HepG2 (cell line): ENCODE measurements around the gene VASN. TPM values are rescaled to one million over a fixed set of nuclear protein-coding genes. Genes with fewer than 3 reads are reported as not detected.

Experiments used
- ATAC-seq: fragments of 200-7000 bp; cut with Tn5 transposase; 3 replicates; pipeline ENCODE4 v1.9.1; 2020; ENCODE audit warnings: mild to moderate bottlenecking, moderate library complexity
- BruUV-seq: library from RNA; stranded (reverse); fragments of 400-500 nt; replicated peaks from 2 replicates; lab custom pipeline; 2021; lab: Mats Ljungman, UMichigan
- CTCF ChIA-PET: fragments of 300-600 bp; formaldehyde crosslinking; extraction: SDS; loops from one replicate; lab custom pipeline; 2021; ENCODE audit warnings: low total read pairs, inconsistent platforms, low intra/inter-chr PET ratio; lab: Yijun Ruan, JAX
- POLR2A ChIA-PET: fragments of 350-600 bp; sonication (Branson Sonifier 250); formaldehyde crosslinking; loops from one replicate; lab custom pipeline; 2020; ENCODE audit warnings: antibody characterized with exemption, inconsistent platforms; lab: Yijun Ruan, JAX
- DNase-seq: peaks from one replicate; pipeline ENCODE4 v3.0.0-alpha.2; 2015; ENCODE audit warnings: low spot score
- FAIRE-seq: peaks from 3 replicates; lab custom pipeline; 2011; peaks lifted over from hg19 to GRCh38; lab: Jason Lieb, UNC
- H2AFZ ChIP-seq: one replicate; pipeline ENCODE4 v1.6.1; 2011; ENCODE audit warnings: low read length, inconsistent platforms
- H3K27ac ChIP-seq: fragments of 300-600 bp; 3 replicates; pipeline ENCODE4 v1.8.0; 2011; ENCODE audit warnings: mixed run types, mild to moderate bottlenecking, mixed read lengths, low read length, inconsistent platforms; ENCODE audit not compliant: insufficient read depth; ENCODE audit errors: extremely low read length
- H3K27me3 ChIP-seq, 2 experiments: fragments of 200-600 bp in 1 of 2; 2 replicates in 1 of 2; 3 replicates in 1 of 2; pipeline versions ENCODE4 v1.6.0 to v1.8.0; 2011; ENCODE audit warnings: low read length in 2 of 2, mild to moderate bottlenecking in 2 of 2, moderate library complexity in 2 of 2, inconsistent platforms in 1 of 2; ENCODE audit not compliant: insufficient read depth in 2 of 2, control insufficient read depth in 1 of 2
- H3K36me3 ChIP-seq, 2 experiments: fragments of 200-600 bp in 1 of 2; replicated peaks in 1 of 2; 2 replicates in 1 of 2; 3 replicates in 1 of 2; pipeline versions ENCODE4 v1.5.1 to v1.8.0; 2011; ENCODE audit warnings: low read length in 2 of 2, inconsistent platforms in 1 of 2; ENCODE audit not compliant: insufficient read depth in 2 of 2, control insufficient read depth in 1 of 2
- H3K4me1 ChIP-seq: 2 replicates; pipeline ENCODE4 v1.5.1; 2012; ENCODE audit warnings: low read length, inconsistent platforms; ENCODE audit not compliant: insufficient read depth
- H3K4me2 ChIP-seq: 2 replicates; pipeline ENCODE4 v1.6.0; 2011; ENCODE audit warnings: low read depth, low read length, inconsistent platforms
- H3K4me3 ChIP-seq, 3 experiments: fragments of 200-600 bp in 1 of 3; sonication (generic), shearing (Covaris generic) in 1 of 3; replicated peaks in 1 of 3; 2 replicates each; pipeline ENCODE4 v1.5.1; 2011 to 2016; ENCODE audit warnings: low read length in 3 of 3, inconsistent platforms in 2 of 3, low read depth in 2 of 3, mild to moderate bottlenecking in 2 of 3, control low read depth in 1 of 3, mixed read lengths in 1 of 3; ENCODE audit not compliant: insufficient read depth in 1 of 3
- H3K79me2 ChIP-seq: one replicate; pipeline ENCODE4 v1.6.1; 2011; ENCODE audit warnings: low read length, inconsistent platforms; ENCODE audit not compliant: insufficient read depth
- H3K9ac ChIP-seq: 2 replicates; pipeline ENCODE4 v1.6.0; 2011; ENCODE audit warnings: mild to moderate bottlenecking, low read depth, low read length, inconsistent platforms; ENCODE audit not compliant: insufficient read depth
- H3K9me3 ChIP-seq: 2 replicates; pipeline ENCODE4 v1.5.1; 2012; ENCODE audit warnings: mild to moderate bottlenecking, low read length
- H4K20me1 ChIP-seq: 2 replicates; pipeline ENCODE4 v1.6.0; 2011; ENCODE audit warnings: inconsistent platforms, mild to moderate bottlenecking, low read length, moderate library complexity; ENCODE audit not compliant: insufficient read depth
- BCL6 ChIP-seq: IDR thresholded peaks from 2 replicates; pipeline ENCODE4 v1.6.1; 2016; ENCODE audit warnings: missing genetic modification reagents, missing compliant biosample characterization
- HOXD1 ChIP-seq: sonication (generic); formaldehyde crosslinking; IDR thresholded peaks from 2 replicates; pipeline ENCODE4 v1.5.0; 2020; ENCODE audit warnings: missing genetic modification reagents
- MXD4 ChIP-seq: IDR thresholded peaks from 2 replicates; pipeline ENCODE4 v1.6.1; 2016; ENCODE audit warnings: mild to moderate bottlenecking, missing biosample characterization, missing genetic modification reagents
- NFRKB ChIP-seq: fragments of 450-650 bp; IDR thresholded peaks from 2 replicates; pipeline ENCODE4 v1.6.1; 2017
- NR1H2 ChIP-seq: sonication (generic); formaldehyde crosslinking; IDR thresholded peaks from 2 replicates; pipeline ENCODE4 v1.8.1; 2022; ENCODE audit warnings: low read depth, missing genetic modification reagents, borderline replicate concordance
- NR2F6 ChIP-seq, 2 experiments: IDR thresholded peaks; 2 replicates each; pipeline ENCODE4 v1.6.1; 2016; ENCODE audit warnings: antibody characterized with exemption in 1 of 2, mild to moderate bottlenecking in 1 of 2
- PAF1 ChIP-seq: IDR thresholded peaks from 2 replicates; pipeline ENCODE4 v1.6.1; 2016; ENCODE audit warnings: missing genetic modification reagents, missing compliant biosample characterization
- PAWR ChIP-seq: sonication (generic); formaldehyde crosslinking; IDR thresholded peaks from 2 replicates; pipeline ENCODE4 v1.4.0; 2020; ENCODE audit warnings: missing genetic modification reagents, mild to moderate bottlenecking, borderline replicate concordance
- SMAD1 ChIP-seq: sonication (generic); formaldehyde crosslinking; IDR thresholded peaks from 2 replicates; pipeline ENCODE4 v1.4.0; 2020; ENCODE audit warnings: missing genetic modification reagents, low read depth, mild to moderate bottlenecking, borderline replicate concordance
- TAF1 ChIP-seq: sonication (generic); formaldehyde crosslinking; IDR thresholded peaks from 2 replicates; pipeline ENCODE4 v1.4.0; 2020; ENCODE audit warnings: missing genetic modification reagents
- ZNF256 ChIP-seq: sonication (generic); formaldehyde crosslinking; conservative IDR thresholded peaks from 2 replicates; pipeline ENCODE4 v1.4.0; 2020; ENCODE audit warnings: missing genetic modification reagents
- ZNF350 ChIP-seq: sonication (generic); formaldehyde crosslinking; IDR thresholded peaks from 2 replicates; pipeline ENCODE4 v1.4.0; 2020; ENCODE audit warnings: mild to moderate bottlenecking, low read depth, missing genetic modification reagents, borderline replicate concordance
- ZNF546 ChIP-seq: sonication (generic); formaldehyde crosslinking; conservative IDR thresholded peaks from 2 replicates; pipeline ENCODE4 v1.8.1; 2023; ENCODE audit warnings: mild to moderate bottlenecking, missing genetic modification reagents
- ZNF747 ChIP-seq: sonication (generic); formaldehyde crosslinking; IDR thresholded peaks from 2 replicates; pipeline ENCODE4 v1.8.1; 2023; ENCODE audit warnings: missing genetic modification reagents, mild to moderate bottlenecking, borderline replicate concordance
- ZSCAN30 ChIP-seq: sonication (generic); formaldehyde crosslinking; IDR thresholded peaks from 2 replicates; pipeline ENCODE4 v1.5.0; 2020; ENCODE audit warnings: mild to moderate bottlenecking, missing genetic modification reagents
- WGBS: methylation state at CpG from one replicate; pipeline ENCODE4 v1.1.6; 2017; ENCODE audit warnings: low lambda C conversion rate; 5-methylcytosine and 5-hydroxymethylcytosine counted together
- in situ Hi-C: cut with HindIII; loops from 2 replicates; pipeline ENCODE4 v1.10.0; 2017; ENCODE audit warnings: low pct_unique_long_range_greater_than_20kb; ENCODE audit not compliant: extremely low pct_ligation_motif_present
- intact Hi-C: fragments of 100-400 bp; cut with micrococcal nuclease; formaldehyde crosslinking; loops from one replicate; pipeline ENCODE4 v1.10.0; 2022; ENCODE audit not compliant: unreplicated experiment
- polyA plus RNA-seq, 8 experiments: library from polyadenylated mRNA; depleted of rRNA in 3 of 8; stranded (reverse) in 7 of 8; unstranded in 1 of 8; fragments of >200 nt; fragmentation: Illumina TruSeq in 4 of 8; extraction: Trizol in 4 of 8; gene quantifications; 2 replicates each; pipeline versions ENCODE4 v1.2.1 to v1.2.3, GENCODE V29; 2011 to 2016; ENCODE audit warnings: low read depth in 4 of 8, missing spikeins in 1 of 8, mixed read lengths in 1 of 8; ENCODE audit not compliant: insufficient read depth in 1 of 8
- total RNA-seq, 5 experiments: library from RNA; depleted of rRNA; stranded (reverse); fragments of >200 nt; fragmentation: Illumina TruSeq; extraction: Trizol; gene quantifications; 2 replicates each; pipeline ENCODE4 v1.2.3, GENCODE V29; 2016; ENCODE audit warnings: low read depth in 1 of 5
- TF ChIP-seq, protein P1 (sequence below): sonication (generic); formaldehyde crosslinking; IDR thresholded peaks from 2 replicates; pipeline ENCODE4 v1.4.0; 2020; ENCODE audit warnings: missing genetic modification reagents
- TF ChIP-seq, protein P2 (sequence below): sonication (generic); formaldehyde crosslinking; IDR thresholded peaks from 2 replicates; pipeline ENCODE4 v1.5.0; 2020; ENCODE audit warnings: missing genetic modification reagents
- TF ChIP-seq, protein P3 (sequence below): sonication (generic); formaldehyde crosslinking; IDR thresholded peaks from 2 replicates; pipeline ENCODE4 v1.8.0; 2022; ENCODE audit warnings: mild to moderate bottlenecking, missing genetic modification reagents; ENCODE audit not compliant: insufficient replicate concordance
- TF ChIP-seq, protein P4 (sequence below): sonication (generic); formaldehyde crosslinking; IDR thresholded peaks from 2 replicates; pipeline ENCODE4 v1.4.0; 2020; ENCODE audit warnings: mild to moderate bottlenecking, missing genetic modification reagents

Gene VASN
- total and polyA plus RNA-seq, 2 of the 13 experiments (the other 11 are each of a cell fraction or from before 2014, with no cell fraction given) = 8.4 to 18.2 TPM

DNA sequence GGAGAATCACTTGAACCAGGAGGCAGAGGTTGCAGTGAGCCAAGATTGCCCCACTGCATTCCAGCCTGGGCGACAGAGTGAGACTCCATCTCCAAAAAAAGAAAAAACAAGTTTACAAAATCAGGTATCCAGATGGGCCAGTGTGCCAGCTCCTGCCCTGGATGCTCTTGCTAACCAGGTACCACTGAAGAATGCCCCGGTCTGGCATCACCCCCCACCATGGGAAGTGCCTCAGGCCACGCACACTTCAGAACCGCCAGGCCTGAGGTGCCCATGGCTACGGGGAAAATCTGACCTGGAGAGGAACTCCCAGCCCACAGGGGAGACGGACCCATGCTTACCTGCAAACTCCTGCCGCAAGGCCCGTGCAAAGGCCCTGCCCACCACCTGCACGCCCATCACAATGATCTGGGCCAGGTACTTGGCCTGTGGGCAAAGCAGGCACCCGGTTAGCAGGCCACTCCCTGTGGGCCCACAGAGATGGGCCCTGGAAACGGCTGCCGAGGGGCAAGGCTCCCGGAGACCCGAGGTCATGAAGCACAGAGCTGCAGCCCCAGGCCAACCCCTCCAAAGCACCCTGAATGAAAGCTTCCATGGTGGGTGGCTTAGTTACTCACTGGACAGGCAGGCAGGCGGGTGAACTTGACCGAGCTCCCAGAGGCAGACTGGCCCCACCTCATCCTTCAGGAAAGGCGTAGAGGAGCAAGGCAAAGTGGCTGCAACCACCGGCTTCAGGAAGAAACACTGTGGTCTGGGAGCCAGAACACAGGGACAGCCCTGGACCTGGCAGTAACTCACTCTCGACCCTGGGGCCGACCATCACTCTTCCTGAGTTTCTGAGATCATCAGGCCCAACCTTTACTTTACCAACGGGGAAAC lies 28.5 kb upstream of the VASN start:
- CTCF ChIA-PET = no interaction called here
- Histone ChIP-seq H3K27ac (no peak overlapping the region), H3K4me3 (no peak overlapping the region), H3K4me2 (no peak overlapping the region), H4K20me1 (peaks cover 15% of the 10 kb centered on the region), H3K4me1 (peaks cover 36% of the 10 kb centered on the region), H3K9me3 (no peaks in the 10 kb centered on the region), H3K36me3 (peaks cover 6 to 32% of the 10 kb centered on the region in 2 experiments; a peak in 3 of 5 replicates), H3K27me3 (no peaks in the 10 kb centered on the region), H3K9ac (no peak overlapping the region), H2AFZ (no peak overlapping the region), H3K79me2 (peaks cover 30% of the 10 kb centered on the region)
- no TSS peak for BruUV-seq
- no peak for DNase-seq
- intact Hi-C loops = no loop called here
- in situ Hi-C loops = no loop called here
- 90% methylated on average over 10 of the region's 21 CpGs for WGBS
- ATAC-seq = no peak
- no peak for FAIRE-seq
- TF ChIP-seq, protein P1, sequence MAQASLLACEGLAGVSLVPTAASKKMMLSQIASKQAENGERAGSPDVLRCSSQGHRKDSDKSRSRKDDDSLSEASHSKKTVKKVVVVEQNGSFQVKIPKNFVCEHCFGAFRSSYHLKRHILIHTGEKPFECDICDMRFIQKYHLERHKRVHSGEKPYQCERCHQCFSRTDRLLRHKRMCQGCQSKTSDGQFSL (CRISPR knock-in tag) = no peak
- TF ChIP-seq MXD4 (CRISPR knock-in tag) (no peak), ZNF747 (CRISPR knock-in tag) (no peak), ZNF546 (CRISPR knock-in tag) (no peak), PAWR (no peak), ZNF350 (no peak), NR2F6 (IDR thresholded peaks at IDR 0.05) (no peak), NR2F6 (CRISPR knock-in tag; IDR thresholded peaks at IDR 0.05) (no peak), HOXD1 (CRISPR knock-in tag) (no peak), NFRKB (no peak), TAF1 (no peak), BCL6 (CRISPR knock-in tag) (no peak), PAF1 (CRISPR knock-in tag) (no peak), ZSCAN30 (CRISPR knock-in tag) (no peak), ZNF256 (CRISPR knock-in tag) (no peak), NR1H2 (no peak), SMAD1 (CRISPR knock-in tag) (no peak)
- TF ChIP-seq, protein P2, sequence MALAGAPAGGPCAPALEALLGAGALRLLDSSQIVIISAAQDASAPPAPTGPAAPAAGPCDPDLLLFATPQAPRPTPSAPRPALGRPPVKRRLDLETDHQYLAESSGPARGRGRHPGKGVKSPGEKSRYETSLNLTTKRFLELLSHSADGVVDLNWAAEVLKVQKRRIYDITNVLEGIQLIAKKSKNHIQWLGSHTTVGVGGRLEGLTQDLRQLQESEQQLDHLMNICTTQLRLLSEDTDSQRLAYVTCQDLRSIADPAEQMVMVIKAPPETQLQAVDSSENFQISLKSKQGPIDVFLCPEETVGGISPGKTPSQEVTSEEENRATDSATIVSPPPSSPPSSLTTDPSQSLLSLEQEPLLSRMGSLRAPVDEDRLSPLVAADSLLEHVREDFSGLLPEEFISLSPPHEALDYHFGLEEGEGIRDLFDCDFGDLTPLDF (CRISPR knock-in tag) = no peak
- TF ChIP-seq, protein P3, sequence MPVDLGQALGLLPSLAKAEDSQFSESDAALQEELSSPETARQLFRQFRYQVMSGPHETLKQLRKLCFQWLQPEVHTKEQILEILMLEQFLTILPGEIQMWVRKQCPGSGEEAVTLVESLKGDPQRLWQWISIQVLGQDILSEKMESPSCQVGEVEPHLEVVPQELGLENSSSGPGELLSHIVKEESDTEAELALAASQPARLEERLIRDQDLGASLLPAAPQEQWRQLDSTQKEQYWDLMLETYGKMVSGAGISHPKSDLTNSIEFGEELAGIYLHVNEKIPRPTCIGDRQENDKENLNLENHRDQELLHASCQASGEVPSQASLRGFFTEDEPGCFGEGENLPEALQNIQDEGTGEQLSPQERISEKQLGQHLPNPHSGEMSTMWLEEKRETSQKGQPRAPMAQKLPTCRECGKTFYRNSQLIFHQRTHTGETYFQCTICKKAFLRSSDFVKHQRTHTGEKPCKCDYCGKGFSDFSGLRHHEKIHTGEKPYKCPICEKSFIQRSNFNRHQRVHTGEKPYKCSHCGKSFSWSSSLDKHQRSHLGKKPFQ (CRISPR knock-in tag) = no peak
- TF ChIP-seq, protein P4, sequence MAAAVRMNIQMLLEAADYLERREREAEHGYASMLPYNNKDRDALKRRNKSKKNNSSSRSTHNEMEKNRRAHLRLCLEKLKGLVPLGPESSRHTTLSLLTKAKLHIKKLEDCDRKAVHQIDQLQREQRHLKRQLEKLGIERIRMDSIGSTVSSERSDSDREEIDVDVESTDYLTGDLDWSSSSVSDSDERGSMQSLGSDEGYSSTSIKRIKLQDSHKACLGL (CRISPR knock-in tag) = no peak
- POLR2A ChIA-PET = no interaction called here
